ENCODE measurements around the gene CFAP73. TPM values are rescaled to one million over a fixed set of nuclear protein-coding genes. Genes with fewer than 3 reads are reported as not detected.

CFAP73 gene
- total RNA-seq, 3 donors from 2014 or later (not counting 1 experiment from before 2014, with no cell fraction given) = not detected

DNA sequence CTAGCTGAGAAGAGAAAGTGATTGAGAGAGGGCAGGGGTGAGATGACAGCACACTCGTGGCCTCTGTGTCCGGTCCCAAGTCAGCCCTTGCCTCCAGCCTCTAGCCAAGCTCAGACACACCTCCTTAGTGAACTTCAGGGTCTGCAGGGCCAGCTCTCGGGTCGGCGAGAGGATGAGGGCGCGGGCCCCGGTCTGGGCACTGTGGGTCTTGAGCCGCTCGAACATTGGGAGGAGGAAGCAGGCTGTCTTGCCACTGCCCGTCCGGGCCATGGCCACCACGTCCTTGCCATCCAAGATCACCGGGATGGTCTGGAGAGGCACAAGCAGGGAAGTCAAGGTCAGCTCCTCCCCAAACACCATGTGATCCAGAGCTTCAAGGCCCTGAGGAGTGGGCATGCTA is 29.5 kb downstream of the CFAP73 start:
- H3K27ac Mint-ChIP-seq = no peak overlapping the region
- H3K27ac ChIP-seq (ENCODE audit: low read length) = no peak overlapping the region
- ATAC-seq (no peak), DNase-seq (no peak)
- no peaks in the 10 kb centered on the region for H3K9me3 ChIP-seq (ENCODE audit: control insufficient read depth, insufficient read depth, low read length)
- no peaks in the 10 kb centered on the region for H3K36me3 Mint-ChIP-seq
- H3K4me1 ChIP-seq (ENCODE audit: control insufficient read depth, insufficient read depth, low read length) = peaks cover 9% of the 10 kb centered on the region
- TF ChIP-seq, protein P1, sequence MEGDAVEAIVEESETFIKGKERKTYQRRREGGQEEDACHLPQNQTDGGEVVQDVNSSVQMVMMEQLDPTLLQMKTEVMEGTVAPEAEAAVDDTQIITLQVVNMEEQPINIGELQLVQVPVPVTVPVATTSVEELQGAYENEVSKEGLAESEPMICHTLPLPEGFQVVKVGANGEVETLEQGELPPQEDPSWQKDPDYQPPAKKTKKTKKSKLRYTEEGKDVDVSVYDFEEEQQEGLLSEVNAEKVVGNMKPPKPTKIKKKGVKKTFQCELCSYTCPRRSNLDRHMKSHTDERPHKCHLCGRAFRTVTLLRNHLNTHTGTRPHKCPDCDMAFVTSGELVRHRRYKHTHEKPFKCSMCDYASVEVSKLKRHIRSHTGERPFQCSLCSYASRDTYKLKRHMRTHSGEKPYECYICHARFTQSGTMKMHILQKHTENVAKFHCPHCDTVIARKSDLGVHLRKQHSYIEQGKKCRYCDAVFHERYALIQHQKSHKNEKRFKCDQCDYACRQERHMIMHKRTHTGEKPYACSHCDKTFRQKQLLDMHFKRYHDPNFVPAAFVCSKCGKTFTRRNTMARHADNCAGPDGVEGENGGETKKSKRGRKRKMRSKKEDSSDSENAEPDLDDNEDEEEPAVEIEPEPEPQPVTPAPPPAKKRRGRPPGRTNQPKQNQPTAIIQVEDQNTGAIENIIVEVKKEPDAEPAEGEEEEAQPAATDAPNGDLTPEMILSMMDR (IDR thresholded peaks at IDR 0.05) = no peak
- H3K27me3 Mint-ChIP-seq (ENCODE audit: low read depth in 2 of 2) = no peaks in the 10 kb centered on the region
- H3K36me3 ChIP-seq (ENCODE audit: control insufficient read depth, insufficient read depth, low read length) = peaks cover 60% of the 10 kb centered on the region
- no peak overlapping the region for H3K4me3 Mint-ChIP-seq
- H3K9me3 Mint-ChIP-seq = no peaks in the 10 kb centered on the region
- no peaks in the 10 kb centered on the region for H3K27me3 ChIP-seq (ENCODE audit: control insufficient read depth, insufficient read depth, low read length)
- 97% methylated on average over 14 of the region's 14 CpGs for WGBS (ENCODE audit: insufficient coverage)
- no peak overlapping the region for H3K4me3 ChIP-seq (ENCODE audit: low read length)
- peaks cover 12 to 18% of the 10 kb centered on the region in 2 donors for H3K4me1 Mint-ChIP-seq
- intact Hi-C loops (cut with micrococcal nuclease) = no loop called here

DNA sequence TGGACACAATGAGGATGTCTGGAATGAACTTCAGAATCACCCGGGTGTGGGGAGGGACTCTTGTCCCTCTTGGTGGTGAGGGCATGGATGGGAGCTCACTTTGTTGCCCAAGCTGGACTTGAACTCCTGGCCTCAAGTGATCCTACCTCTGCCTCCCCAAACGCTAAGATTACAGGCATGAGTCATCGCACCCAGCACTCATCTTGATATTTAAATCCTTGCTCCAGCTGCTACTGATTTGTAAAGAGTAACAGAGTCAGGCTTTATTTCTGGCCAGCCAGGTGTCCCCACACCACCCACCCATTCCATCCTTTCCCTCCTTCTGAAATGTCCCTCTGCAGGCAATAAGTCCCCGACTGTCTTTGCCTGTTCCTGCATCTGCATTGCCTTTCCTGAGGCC is 30.8 kb downstream of the CFAP73 start:
- ATAC-seq (no peak), DNase-seq (no peak)
- Histone ChIP-seq H3K27ac (ENCODE audit: low read length) (no peak overlapping the region), H3K36me3 (ENCODE audit: control insufficient read depth, insufficient read depth, low read length) (peaks cover 48% of the 10 kb centered on the region), H3K4me1 (ENCODE audit: control insufficient read depth, insufficient read depth, low read length) (peaks cover 16% of the 10 kb centered on the region), H3K9me3 (ENCODE audit: control insufficient read depth, insufficient read depth, low read length) (no peaks in the 10 kb centered on the region), H3K4me3 (ENCODE audit: low read length) (no peak overlapping the region), H3K27me3 (ENCODE audit: control insufficient read depth, insufficient read depth, low read length) (no peaks in the 10 kb centered on the region)
- Mint-ChIP-seq H3K36me3 (no peaks in the 10 kb centered on the region), H3K27me3 (ENCODE audit: low read depth in 2 of 2) (no peaks in the 10 kb centered on the region), H3K4me3 (no peak overlapping the region), H3K27ac (no peak overlapping the region), H3K4me1 (peaks cover 15 to 20% of the 10 kb centered on the region in 2 donors), H3K9me3 (no peaks in the 10 kb centered on the region)
- intact Hi-C loops (cut with micrococcal nuclease) = no loop called here
- WGBS (ENCODE audit: insufficient coverage) = 90% methylated on average over 4 of the region's 4 CpGs
- TF ChIP-seq, protein P1 (IDR thresholded peaks at IDR 0.05) = no peak

- peaks cover 40% of the 10 kb centered on the region for H3K36me3 ChIP-seq (ENCODE audit: control insufficient read depth, insufficient read depth, low read length)
- no peak overlapping the region for H3K27ac ChIP-seq (ENCODE audit: low read length)
- peaks cover 28% of the 10 kb centered on the region for H3K4me1 ChIP-seq (ENCODE audit: control insufficient read depth, insufficient read depth, low read length)
- H3K4me3 ChIP-seq (ENCODE audit: low read length) = no peak overlapping the region
- Mint-ChIP-seq H3K27ac (peak overlapping the region in 1 of 2 donors; percentile 58), H3K9me3 (no peaks in the 10 kb centered on the region), H3K4me1 (peaks cover 29 to 30% of the 10 kb centered on the region in 2 donors), H3K4me3 (no peak overlapping the region), H3K36me3 (no peaks in the 10 kb centered on the region), H3K27me3 (ENCODE audit: low read depth in 2 of 2) (no peaks in the 10 kb centered on the region)
- TF ChIP-seq, protein P1 (IDR thresholded peaks at IDR 0.05) = no peak
- no peaks in the 10 kb centered on the region for H3K27me3 ChIP-seq (ENCODE audit: control insufficient read depth, insufficient read depth, low read length)
- H3K9me3 ChIP-seq (ENCODE audit: control insufficient read depth, insufficient read depth, low read length) = no peaks in the 10 kb centered on the region
- intact Hi-C loops (cut with micrococcal nuclease) = no loop called here
- DNase-seq (no peak), ATAC-seq (no peak)
- WGBS (ENCODE audit: insufficient coverage) = 76% methylated on average over 2 of the region's 3 CpGs
These were observed 32.5 kb downstream of the CFAP73 start for GRCh38 chr12:113181975-113182374.

DNA sequence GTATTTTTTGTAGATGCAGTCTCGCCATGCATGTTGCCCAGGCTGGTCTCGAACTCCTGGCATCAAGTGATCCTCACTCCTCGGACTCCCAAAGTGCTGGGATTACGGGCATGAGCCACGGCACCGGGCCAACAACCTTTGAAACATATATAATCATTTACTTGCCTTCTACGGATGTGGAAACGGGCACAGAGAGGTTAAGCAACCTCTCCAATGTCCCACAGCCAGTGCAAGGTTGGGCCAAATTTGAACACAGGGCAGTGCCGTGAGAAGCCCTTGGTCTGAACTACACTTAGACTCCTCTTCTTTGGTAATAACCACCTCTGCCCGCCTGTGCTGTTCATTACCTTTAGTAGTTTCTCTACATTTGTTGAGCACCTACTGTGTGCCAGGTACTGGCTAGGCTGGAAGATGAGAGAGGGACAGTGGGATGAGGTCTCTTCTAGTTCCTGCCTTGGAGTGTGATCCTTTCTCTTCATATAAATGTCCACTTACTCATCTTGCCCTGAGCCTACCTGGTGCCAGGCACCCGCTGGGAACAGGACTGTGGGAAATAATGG is 33.6 kb downstream of the CFAP73 start:
- no peak for ATAC-seq
- Mint-ChIP-seq H3K27ac (peak overlapping the region in 1 of 2 donors; percentile 94), H3K27me3 (ENCODE audit: low read depth in 2 of 2) (no peaks in the 10 kb centered on the region), H3K9me3 (no peaks in the 10 kb centered on the region), H3K4me3 (no peak overlapping the region), H3K4me1 (peaks cover 34 to 35% of the 10 kb centered on the region in 2 donors), H3K36me3 (no peaks in the 10 kb centered on the region)
- peaks cover 29% of the 10 kb centered on the region for H3K36me3 ChIP-seq (ENCODE audit: control insufficient read depth, insufficient read depth, low read length)
- TF ChIP-seq, protein P1 (IDR thresholded peaks at IDR 0.05) = no peak
- no peaks in the 10 kb centered on the region for H3K9me3 ChIP-seq (ENCODE audit: control insufficient read depth, insufficient read depth, low read length)
- intact Hi-C loops (cut with micrococcal nuclease) = no loop called here
- peaks cover 29% of the 10 kb centered on the region for H3K4me1 ChIP-seq (ENCODE audit: control insufficient read depth, insufficient read depth, low read length)
- no peak overlapping the region for H3K4me3 ChIP-seq (ENCODE audit: low read length)
- WGBS (ENCODE audit: insufficient coverage) = 96% methylated on average over 11 of the region's 11 CpGs
- H3K27me3 ChIP-seq (ENCODE audit: control insufficient read depth, insufficient read depth, low read length) = no peaks in the 10 kb centered on the region
- H3K27ac ChIP-seq (ENCODE audit: low read length) = no peak overlapping the region
- no peak for DNase-seq

Data from natural killer cell (primary cell).